Vagina (tissue), 2 donors: ENCODE results near the gene LCOR. TPM values are rescaled to one million over a fixed set of nuclear protein-coding genes. Genes with fewer than 3 reads are reported as not detected.

ENCODE experiments used
- DNase-seq, 2 donors: peaks; one replicate each; pipeline ENCODE4 v3.0.0-alpha.2; 2017; ENCODE audit errors: extremely low spot score in 2 of 2
- H3K27ac ChIP-seq: fragments of 200-600 bp; sonication (generic); one replicate; pipeline ENCODE4 v1.5.1; 2019
- H3K27me3 ChIP-seq: fragments of 200-600 bp; sonication (generic); one replicate; pipeline ENCODE4 v1.5.1; 2019
- H3K36me3 ChIP-seq, 2 donors: fragments of 200-600 bp; sonication (generic); one replicate each; pipeline ENCODE4 v1.5.1; 2017 to 2019
- H3K4me1 ChIP-seq: fragments of 200-600 bp; sonication (generic); one replicate; pipeline ENCODE4 v1.5.1; 2019
- H3K4me3 ChIP-seq, 2 donors: fragments of 200-600 bp; sonication (generic); 1 replicate in 1 of 2; 2 replicates in 1 of 2; pipeline ENCODE4 v1.5.1; 2016 to 2019
- H3K9me3 ChIP-seq: fragments of 200-600 bp; sonication (generic); one replicate; pipeline ENCODE4 v1.5.1; 2019
- POLR2A ChIP-seq, 2 donors: fragments of 450-650 bp; IDR thresholded peaks; one replicate each; pipeline ENCODE4 v1.6.1; 2017; ENCODE audit warnings: antibody characterized with exemption in 2 of 2, mild to moderate bottlenecking in 2 of 2, moderate library complexity in 2 of 2
- POLR2AphosphoS5 ChIP-seq, 2 donors: sonication (generic); formaldehyde crosslinking; IDR thresholded peaks; one replicate each; pipeline ENCODE4 v1.9.0; 2017; ENCODE audit warnings: antibody characterized with exemption in 2 of 2, mild to moderate bottlenecking in 2 of 2, low read depth in 1 of 2; ENCODE audit not compliant: insufficient read depth in 1 of 2
- intact Hi-C: fragments of 100-400 bp; cut with DNase I; formaldehyde crosslinking; loops from one replicate; pipeline ENCODE4 v1.15.1; 2023
- total RNA-seq: library from RNA; depleted of rRNA; stranded (reverse); fragments of >200 nt; gene quantifications from one replicate; pipeline ENCODE4 v1.2.3, GENCODE V29; 2016
- TF ChIP-seq, protein P1 (sequence below), 3 experiments: fragments of 450-650 bp in 2 of 3; fragments of 200-600 bp in 1 of 3; sonication (generic) in 1 of 3; IDR thresholded peaks; one replicate each; pipeline ENCODE4 v1.5.1; 2017 to 2019; ENCODE audit warnings: antibody characterized with exemption in 3 of 3, mild to moderate bottlenecking in 2 of 3, moderate library complexity in 2 of 3

Gene LCOR
- total RNA-seq, 1 donor from 2014 or later: 85.2 TPM

DNA sequence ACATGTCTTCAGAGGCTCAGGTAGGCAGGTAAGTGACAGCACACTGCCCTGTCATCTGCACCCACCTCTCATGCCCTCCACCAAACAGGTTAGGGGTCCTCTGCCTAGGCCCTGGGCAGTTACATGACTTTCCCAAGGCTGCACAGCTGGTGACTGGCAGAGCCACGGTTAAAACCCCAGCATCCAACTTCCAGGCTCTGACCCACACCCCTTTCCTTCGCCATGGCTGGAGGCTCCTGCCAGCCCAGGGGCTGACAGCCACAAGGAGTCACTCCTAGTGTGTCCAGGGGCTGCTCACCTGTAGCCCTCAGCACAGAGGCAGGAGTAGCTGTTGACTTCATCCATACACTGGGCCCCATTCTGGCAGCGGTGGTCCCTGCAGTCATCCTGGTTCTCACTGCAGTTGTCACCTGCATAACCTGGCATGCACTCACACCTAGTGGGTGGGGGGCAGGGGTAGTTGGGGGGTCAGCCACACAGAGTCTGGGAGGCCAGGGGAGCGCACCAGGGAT lies 178.7 kb downstream of the LCOR start:
- Histone ChIP-seq H3K36me3 (no peaks in the 10 kb centered on the region), H3K4me3 (no peak overlapping the region), H3K27ac (no peak overlapping the region), H3K9me3 (no peaks in the 10 kb centered on the region), H3K4me1 (no peaks in the 10 kb centered on the region), H3K27me3 (no peaks in the 10 kb centered on the region)
- no peak for DNase-seq
- TF ChIP-seq POLR2A (IDR thresholded peaks at IDR 0.05) (no peak), POLR2AphosphoS5 (IDR thresholded peaks at IDR 0.05; ENCODE audit: insufficient read depth in 1 of 2, low read depth in 1 of 2) (no peak)
- TF ChIP-seq, protein P1, sequence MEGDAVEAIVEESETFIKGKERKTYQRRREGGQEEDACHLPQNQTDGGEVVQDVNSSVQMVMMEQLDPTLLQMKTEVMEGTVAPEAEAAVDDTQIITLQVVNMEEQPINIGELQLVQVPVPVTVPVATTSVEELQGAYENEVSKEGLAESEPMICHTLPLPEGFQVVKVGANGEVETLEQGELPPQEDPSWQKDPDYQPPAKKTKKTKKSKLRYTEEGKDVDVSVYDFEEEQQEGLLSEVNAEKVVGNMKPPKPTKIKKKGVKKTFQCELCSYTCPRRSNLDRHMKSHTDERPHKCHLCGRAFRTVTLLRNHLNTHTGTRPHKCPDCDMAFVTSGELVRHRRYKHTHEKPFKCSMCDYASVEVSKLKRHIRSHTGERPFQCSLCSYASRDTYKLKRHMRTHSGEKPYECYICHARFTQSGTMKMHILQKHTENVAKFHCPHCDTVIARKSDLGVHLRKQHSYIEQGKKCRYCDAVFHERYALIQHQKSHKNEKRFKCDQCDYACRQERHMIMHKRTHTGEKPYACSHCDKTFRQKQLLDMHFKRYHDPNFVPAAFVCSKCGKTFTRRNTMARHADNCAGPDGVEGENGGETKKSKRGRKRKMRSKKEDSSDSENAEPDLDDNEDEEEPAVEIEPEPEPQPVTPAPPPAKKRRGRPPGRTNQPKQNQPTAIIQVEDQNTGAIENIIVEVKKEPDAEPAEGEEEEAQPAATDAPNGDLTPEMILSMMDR (IDR thresholded peaks at IDR 0.05): no peak
- intact Hi-C loops: no loop called here

DNA sequence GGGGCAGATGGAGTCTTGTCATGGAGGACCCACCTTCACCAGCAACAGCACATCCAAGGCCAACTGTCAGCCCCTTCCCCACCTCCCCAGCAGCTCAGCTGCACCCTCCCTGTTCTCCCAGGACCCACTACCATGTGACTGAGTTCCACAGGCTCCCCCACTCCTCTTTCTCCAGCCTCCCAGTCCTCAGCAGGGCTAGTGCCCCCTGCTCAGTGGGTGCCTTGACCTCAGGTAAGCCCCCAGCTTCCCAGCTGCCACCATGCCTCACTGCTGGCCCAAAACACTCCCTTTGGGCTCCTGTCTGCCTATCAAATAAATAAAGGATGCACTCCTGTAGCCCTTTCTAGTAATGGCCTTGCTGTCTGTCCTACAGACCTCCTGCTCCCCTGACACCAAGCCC lies 179.3 kb downstream of the LCOR start:
- DNase-seq: no peak
- no peak overlapping the region for H3K4me3 ChIP-seq
- intact Hi-C loops: no loop called here
- TF ChIP-seq POLR2A (IDR thresholded peaks at IDR 0.05) (no peak), POLR2AphosphoS5 (IDR thresholded peaks at IDR 0.05; ENCODE audit: insufficient read depth in 1 of 2, low read depth in 1 of 2) (no peak)
- TF ChIP-seq, protein P1 (IDR thresholded peaks at IDR 0.05): no peak
- no peak overlapping the region for H3K27ac ChIP-seq
- no peaks in the 10 kb centered on the region for H3K27me3 ChIP-seq
- no peaks in the 10 kb centered on the region for H3K4me1 ChIP-seq
- no peaks in the 10 kb centered on the region for H3K36me3 ChIP-seq
- no peaks in the 10 kb centered on the region for H3K9me3 ChIP-seq

DNA sequence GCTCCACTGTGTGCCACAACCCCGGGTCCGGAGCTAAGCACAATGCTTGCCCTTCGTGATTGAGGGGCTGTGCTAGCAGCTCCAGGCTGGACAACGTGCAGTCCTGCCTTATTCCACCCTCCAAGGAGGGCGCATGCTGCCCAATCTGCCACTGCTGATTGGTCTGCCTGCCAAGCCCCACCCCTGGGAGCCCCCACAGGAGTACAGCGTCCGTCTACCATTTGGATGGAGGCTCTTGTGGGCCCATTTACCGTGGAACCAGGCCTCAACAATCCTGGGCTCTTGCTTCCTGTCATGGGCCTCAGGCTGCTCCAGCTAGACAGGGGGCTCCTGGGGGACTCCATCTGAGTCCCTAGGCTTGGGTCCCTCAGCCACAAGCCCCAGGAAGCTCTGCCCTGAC lies 180.4 kb downstream of the LCOR start:
- H3K27ac ChIP-seq: no peak overlapping the region
- H3K4me1 ChIP-seq: no peaks in the 10 kb centered on the region
- H3K36me3 ChIP-seq: no peaks in the 10 kb centered on the region
- DNase-seq: no peak
- no peaks in the 10 kb centered on the region for H3K9me3 ChIP-seq
- H3K27me3 ChIP-seq: no peaks in the 10 kb centered on the region
- no peak overlapping the region for H3K4me3 ChIP-seq
- TF ChIP-seq, protein P1 (IDR thresholded peaks at IDR 0.05): no peak
- no peak for TF ChIP-seq POLR2A (IDR thresholded peaks at IDR 0.05)
- no peak for TF ChIP-seq POLR2AphosphoS5 (IDR thresholded peaks at IDR 0.05; ENCODE audit: insufficient read depth in 1 of 2, low read depth in 1 of 2)
- intact Hi-C loops: no loop called here

DNA sequence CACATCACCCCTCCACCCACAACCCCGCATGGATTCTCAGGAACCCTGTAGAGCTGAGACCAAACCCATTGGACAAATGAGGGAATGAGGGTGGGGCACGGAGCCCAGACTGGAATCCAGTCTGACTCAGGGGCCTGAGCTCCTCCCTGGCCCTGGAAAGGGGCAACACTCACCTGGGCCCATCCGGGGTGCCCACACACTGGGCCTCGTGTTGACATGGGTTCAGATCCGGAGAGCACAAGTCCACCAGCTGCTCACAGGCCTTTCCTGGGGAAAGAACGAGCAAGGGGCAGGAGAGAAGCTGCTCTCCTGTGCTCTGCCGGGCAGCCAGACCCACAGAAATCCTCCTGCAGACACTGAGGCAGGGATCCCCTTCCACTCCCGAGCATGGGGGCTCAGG lies 181.5 kb downstream of the LCOR start:
- DNase-seq: no peak
- Histone ChIP-seq H3K27me3 (no peaks in the 10 kb centered on the region), H3K4me1 (no peaks in the 10 kb centered on the region), H3K36me3 (no peaks in the 10 kb centered on the region), H3K4me3 (no peak overlapping the region), H3K9me3 (no peaks in the 10 kb centered on the region), H3K27ac (no peak overlapping the region)
- intact Hi-C loops: no loop called here
- TF ChIP-seq POLR2AphosphoS5 (IDR thresholded peaks at IDR 0.05; ENCODE audit: insufficient read depth in 1 of 2, low read depth in 1 of 2): no peak
- TF ChIP-seq, protein P1 (IDR thresholded peaks at IDR 0.05): no peak

DNA sequence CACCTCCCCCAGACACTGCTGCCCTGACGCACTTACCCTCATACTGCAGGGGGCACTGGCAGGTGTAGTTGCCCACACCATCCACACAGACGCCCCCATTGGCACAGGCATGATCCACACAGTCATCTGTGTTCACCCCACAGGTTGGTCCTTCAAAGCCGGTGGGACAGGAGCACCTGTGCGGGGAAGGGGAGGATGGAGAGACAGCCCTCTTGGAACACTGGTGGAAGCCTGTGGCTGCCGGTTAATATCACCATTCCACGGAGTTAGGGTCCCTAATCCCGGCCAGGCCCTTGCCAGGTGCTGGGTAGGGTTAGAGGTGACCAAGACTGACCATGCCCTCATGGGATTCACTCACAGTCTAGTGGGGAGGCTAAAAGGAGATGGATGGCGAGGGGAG lies 181.9 kb downstream of the LCOR start:
- TF ChIP-seq, protein P1 (IDR thresholded peaks at IDR 0.05): no peak
- no peak for TF ChIP-seq POLR2A (IDR thresholded peaks at IDR 0.05)
- TF ChIP-seq POLR2AphosphoS5 (IDR thresholded peaks at IDR 0.05; ENCODE audit: insufficient read depth in 1 of 2, low read depth in 1 of 2): no peak
- intact Hi-C loops: no loop called here
- H3K9me3 ChIP-seq: no peaks in the 10 kb centered on the region
- no peaks in the 10 kb centered on the region for H3K36me3 ChIP-seq
- H3K27me3 ChIP-seq: no peaks in the 10 kb centered on the region
- no peak for DNase-seq
- H3K4me3 ChIP-seq: no peak overlapping the region
- H3K27ac ChIP-seq: no peak overlapping the region
- no peaks in the 10 kb centered on the region for H3K4me1 ChIP-seq
